GM21515 (cell line): Measurements from ENCODE around the gene EXOC5.

ENCODE experiments used
- ATAC-seq: cut with Tn5 transposase; IDR thresholded peaks from one replicate; pipeline ENCODE4 v1.9.1; 2021; ENCODE audit not compliant: unreplicated experiment

The EXOC5 gene

DNA sequence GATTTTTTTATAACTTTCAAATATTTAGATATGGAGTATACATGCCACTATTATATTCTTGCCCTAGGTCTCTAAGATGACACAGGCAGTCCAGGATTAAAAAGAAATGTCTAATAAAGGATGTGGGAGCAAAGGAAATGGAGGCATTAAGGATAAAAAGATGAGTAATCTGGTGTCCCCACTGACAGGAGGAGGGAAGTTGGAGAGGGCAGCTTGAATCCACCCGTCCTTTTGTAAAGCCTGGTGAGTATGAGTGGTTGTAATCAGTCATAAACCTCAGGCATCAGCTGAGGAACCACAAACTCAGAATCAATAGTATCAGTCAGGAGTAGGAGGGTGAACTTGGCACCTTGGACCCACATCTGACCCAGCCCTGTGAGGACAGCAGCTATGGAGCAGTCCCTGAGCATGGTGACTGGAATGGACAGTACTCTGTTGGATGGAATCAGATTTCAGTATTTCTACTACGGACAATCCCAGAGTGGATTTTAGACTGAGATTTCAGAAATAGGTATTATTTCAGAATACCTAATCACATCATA, 100.5 kb downstream of the EXOC5 start:
- no peak for ATAC-seq

DNA sequence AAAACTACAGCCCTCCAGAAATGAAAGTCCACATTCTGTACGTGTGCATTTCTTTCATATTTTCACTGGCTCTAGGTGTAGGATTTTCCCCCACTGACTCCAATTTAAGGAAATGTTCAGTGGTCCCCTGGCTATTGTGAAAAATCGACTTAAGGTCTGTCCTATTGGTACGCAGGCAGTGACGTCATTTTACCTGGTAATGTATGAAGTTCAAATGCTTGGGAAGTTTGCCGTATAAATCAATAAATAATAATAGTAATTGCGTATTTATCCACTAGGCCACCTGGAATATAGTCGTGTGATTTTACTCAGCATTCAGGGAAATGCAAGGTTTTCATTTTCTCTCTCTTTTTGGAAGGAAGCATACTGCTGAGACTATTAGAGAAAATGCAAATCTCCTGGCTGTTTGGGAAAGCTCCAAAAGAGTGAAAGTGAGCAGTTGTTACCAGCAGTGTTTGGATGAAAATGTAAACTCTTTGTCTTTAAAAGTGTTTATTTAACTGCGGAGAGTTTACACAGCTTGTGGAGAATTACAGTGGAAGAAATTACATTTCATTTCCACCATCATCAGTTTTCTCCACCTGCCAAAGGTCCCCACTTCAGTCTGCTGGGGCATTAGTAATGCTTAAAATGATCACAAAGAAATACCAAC, 107.0 kb downstream of the EXOC5 start:
- no peak for ATAC-seq

DNA sequence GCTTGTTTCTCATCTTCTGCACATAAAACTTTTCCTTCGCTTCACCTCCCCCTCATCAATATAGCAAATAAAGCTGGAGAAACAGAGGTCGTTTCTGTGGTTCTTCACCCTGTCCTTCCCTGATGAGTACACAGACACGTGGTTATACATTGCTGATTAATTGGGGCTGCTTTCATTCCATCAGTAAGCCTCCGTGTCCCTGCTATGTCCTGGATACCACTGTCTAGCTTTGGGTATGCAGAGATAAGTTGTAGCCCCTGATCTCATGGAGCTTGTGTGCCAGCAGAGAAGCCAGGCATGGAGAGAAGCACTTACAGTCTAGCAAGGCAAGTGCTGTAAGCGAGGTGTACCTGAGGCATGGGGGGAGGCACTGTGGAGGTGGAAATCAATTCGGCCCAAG, 108.4 kb downstream of the EXOC5 start:
- ATAC-seq, result no peak

DNA sequence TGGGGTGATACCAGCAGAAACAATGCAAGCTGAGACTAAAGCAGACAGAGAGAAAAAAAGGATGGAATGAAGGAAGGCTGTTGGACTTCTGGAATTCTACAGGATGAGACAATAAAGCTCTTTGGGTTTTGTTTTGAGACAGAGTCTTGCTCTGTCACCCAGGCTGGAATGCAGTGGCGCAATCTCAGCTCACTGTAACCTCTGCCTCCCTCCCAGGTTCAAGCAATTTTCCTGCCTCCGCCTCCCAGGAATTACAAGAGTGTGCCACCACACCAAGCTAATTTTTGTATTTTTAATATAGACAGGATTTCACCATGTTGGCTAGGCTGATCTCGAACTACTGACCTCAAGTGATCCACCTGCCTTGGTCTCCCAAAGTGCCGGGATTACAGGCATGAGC, 115.4 kb downstream of the EXOC5 start:
- ATAC-seq, result no peak
